HepG2 (cell line): Measurements from ENCODE around the gene ANKRD49. TPM values are rescaled to one million over a fixed set of nuclear protein-coding genes. Genes with fewer than 3 reads are reported as not detected.

Experiments
- ATAC-seq: fragments of 200-7000 bp; cut with Tn5 transposase; 3 replicates; pipeline ENCODE4 v1.9.1; 2020; ENCODE audit warnings: mild to moderate bottlenecking, moderate library complexity
- BruUV-seq: library from RNA; stranded (reverse); fragments of 400-500 nt; replicated peaks from 2 replicates; lab custom pipeline; 2021; lab: Mats Ljungman, UMichigan
- CTCF ChIA-PET: fragments of 300-600 bp; formaldehyde crosslinking; extraction: SDS; loops from one replicate; lab custom pipeline; 2021; ENCODE audit warnings: low total read pairs, inconsistent platforms, low intra/inter-chr PET ratio; lab: Yijun Ruan, JAX
- POLR2A ChIA-PET: fragments of 350-600 bp; sonication (Branson Sonifier 250); formaldehyde crosslinking; loops from one replicate; lab custom pipeline; 2020; ENCODE audit warnings: antibody characterized with exemption, inconsistent platforms; lab: Yijun Ruan, JAX
- DNase-seq: peaks from one replicate; pipeline ENCODE4 v3.0.0-alpha.2; 2015; ENCODE audit warnings: low spot score
- FAIRE-seq: peaks from 3 replicates; lab custom pipeline; 2011; peaks lifted over from hg19 to GRCh38; lab: Jason Lieb, UNC
- H2AFZ ChIP-seq: one replicate; pipeline ENCODE4 v1.6.1; 2011; ENCODE audit warnings: low read length, inconsistent platforms
- H3K27ac ChIP-seq: fragments of 300-600 bp; 3 replicates; pipeline ENCODE4 v1.8.0; 2011; ENCODE audit warnings: mixed run types, mild to moderate bottlenecking, mixed read lengths, low read length, inconsistent platforms; ENCODE audit not compliant: insufficient read depth; ENCODE audit errors: extremely low read length
- H3K27me3 ChIP-seq, 2 experiments: fragments of 200-600 bp in 1 of 2; 2 replicates in 1 of 2; 3 replicates in 1 of 2; pipeline versions ENCODE4 v1.6.0 to v1.8.0; 2011; ENCODE audit warnings: low read length in 2 of 2, mild to moderate bottlenecking in 2 of 2, moderate library complexity in 2 of 2, inconsistent platforms in 1 of 2; ENCODE audit not compliant: insufficient read depth in 2 of 2, control insufficient read depth in 1 of 2
- H3K36me3 ChIP-seq, 2 experiments: fragments of 200-600 bp in 1 of 2; replicated peaks in 1 of 2; 2 replicates in 1 of 2; 3 replicates in 1 of 2; pipeline versions ENCODE4 v1.5.1 to v1.8.0; 2011; ENCODE audit warnings: low read length in 2 of 2, inconsistent platforms in 1 of 2; ENCODE audit not compliant: insufficient read depth in 2 of 2, control insufficient read depth in 1 of 2
- H3K4me1 ChIP-seq: 2 replicates; pipeline ENCODE4 v1.5.1; 2012; ENCODE audit warnings: low read length, inconsistent platforms; ENCODE audit not compliant: insufficient read depth
- H3K4me2 ChIP-seq: 2 replicates; pipeline ENCODE4 v1.6.0; 2011; ENCODE audit warnings: low read depth, low read length, inconsistent platforms
- H3K4me3 ChIP-seq, 3 experiments: fragments of 200-600 bp in 1 of 3; sonication (generic), shearing (Covaris generic) in 1 of 3; replicated peaks in 1 of 3; 2 replicates each; pipeline ENCODE4 v1.5.1; 2011 to 2016; ENCODE audit warnings: low read length in 3 of 3, inconsistent platforms in 2 of 3, low read depth in 2 of 3, mild to moderate bottlenecking in 2 of 3, control low read depth in 1 of 3, mixed read lengths in 1 of 3; ENCODE audit not compliant: insufficient read depth in 1 of 3
- H3K79me2 ChIP-seq: one replicate; pipeline ENCODE4 v1.6.1; 2011; ENCODE audit warnings: low read length, inconsistent platforms; ENCODE audit not compliant: insufficient read depth
- H3K9ac ChIP-seq: 2 replicates; pipeline ENCODE4 v1.6.0; 2011; ENCODE audit warnings: mild to moderate bottlenecking, low read depth, low read length, inconsistent platforms; ENCODE audit not compliant: insufficient read depth
- H3K9me3 ChIP-seq: 2 replicates; pipeline ENCODE4 v1.5.1; 2012; ENCODE audit warnings: mild to moderate bottlenecking, low read length
- H4K20me1 ChIP-seq: 2 replicates; pipeline ENCODE4 v1.6.0; 2011; ENCODE audit warnings: inconsistent platforms, mild to moderate bottlenecking, low read length, moderate library complexity; ENCODE audit not compliant: insufficient read depth
- JUN ChIP-seq: sonication (generic); formaldehyde crosslinking; IDR thresholded peaks from 2 replicates; pipeline ENCODE4 v1.4.0; 2020; ENCODE audit warnings: mild to moderate bottlenecking, missing genetic modification reagents
- KDM5B ChIP-seq: sonication (generic); formaldehyde crosslinking; IDR thresholded peaks from 2 replicates; pipeline ENCODE4 v1.4.0; 2020; ENCODE audit warnings: missing genetic modification reagents, mild to moderate bottlenecking, borderline replicate concordance
- NR0B2 ChIP-seq: sonication (generic); formaldehyde crosslinking; IDR thresholded peaks from 2 replicates; pipeline ENCODE4 v1.4.0; 2020; ENCODE audit warnings: mild to moderate bottlenecking, missing genetic modification reagents
- PPARG ChIP-seq: conservative IDR thresholded peaks from 2 replicates; pipeline ENCODE4 v1.6.1; 2016; ENCODE audit warnings: missing biosample characterization, missing genetic modification reagents
- U2AF1 ChIP-seq: fragments of 200-400 bp; formaldehyde crosslinking; optimal IDR thresholded peaks from 2 replicates; pipeline ENCODE3; 2017; ENCODE audit warnings: mild to moderate bottlenecking, low read depth, low read length
- ZFX ChIP-seq: sonication (generic); formaldehyde crosslinking; IDR thresholded peaks from 2 replicates; pipeline ENCODE4 v1.4.0; 2020; ENCODE audit warnings: mild to moderate bottlenecking, low read depth, missing genetic modification reagents, moderate library complexity
- ZNF143 ChIP-seq: sonication (generic); formaldehyde crosslinking; IDR thresholded peaks from 2 replicates; pipeline ENCODE4 v1.4.0; 2020; ENCODE audit warnings: missing genetic modification reagents
- ZNF329 ChIP-seq: sonication (generic); formaldehyde crosslinking; IDR thresholded peaks from 2 replicates; pipeline ENCODE4 v1.9.0; 2021; ENCODE audit warnings: low read depth, mild to moderate bottlenecking, missing genetic modification reagents
- WGBS: methylation state at CpG from one replicate; pipeline ENCODE4 v1.1.6; 2017; ENCODE audit warnings: low lambda C conversion rate; 5-methylcytosine and 5-hydroxymethylcytosine counted together
- in situ Hi-C: cut with HindIII; loops from 2 replicates; pipeline ENCODE4 v1.10.0; 2017; ENCODE audit warnings: low pct_unique_long_range_greater_than_20kb; ENCODE audit not compliant: extremely low pct_ligation_motif_present
- intact Hi-C: fragments of 100-400 bp; cut with micrococcal nuclease; formaldehyde crosslinking; loops from one replicate; pipeline ENCODE4 v1.10.0; 2022; ENCODE audit not compliant: unreplicated experiment
- polyA plus RNA-seq, 8 experiments: library from polyadenylated mRNA; depleted of rRNA in 3 of 8; stranded (reverse) in 7 of 8; unstranded in 1 of 8; fragments of >200 nt; fragmentation: Illumina TruSeq in 4 of 8; extraction: Trizol in 4 of 8; gene quantifications; 2 replicates each; pipeline versions ENCODE4 v1.2.1 to v1.2.3, GENCODE V29; 2011 to 2016; ENCODE audit warnings: low read depth in 4 of 8, missing spikeins in 1 of 8, mixed read lengths in 1 of 8; ENCODE audit not compliant: insufficient read depth in 1 of 8
- total RNA-seq, 5 experiments: library from RNA; depleted of rRNA; stranded (reverse); fragments of >200 nt; fragmentation: Illumina TruSeq; extraction: Trizol; gene quantifications; 2 replicates each; pipeline ENCODE4 v1.2.3, GENCODE V29; 2016; ENCODE audit warnings: low read depth in 1 of 5

The ANKRD49 gene
- total and polyA plus RNA-seq, 2 of the 13 experiments (the other 11 are each of a cell fraction or from before 2014, with no cell fraction given): 14.2 to 14.3 TPM

GRCh38 chr11:94454301-94454700, 39.5 kb upstream of the ANKRD49 start:
- DNase-seq (no peak), FAIRE-seq (no peak), ATAC-seq (no peak)
- Histone ChIP-seq H3K4me2 (no peak overlapping the region), H3K4me1 (no peaks in the 10 kb centered on the region), H3K27ac (no peak overlapping the region), H3K9me3 (no peaks in the 10 kb centered on the region), H3K4me3 (no peak overlapping the region), H3K27me3 (no peaks in the 10 kb centered on the region), H3K9ac (no peak overlapping the region), H4K20me1 (no peaks in the 10 kb centered on the region), H3K36me3 (peaks cover 1 to 19% of the 10 kb centered on the region in 2 experiments; a peak in 3 of 5 replicates), H3K79me2 (no peaks in the 10 kb centered on the region), H2AFZ (no peak overlapping the region)
- POLR2A ChIA-PET: no interaction called here
- intact Hi-C loops (no loop called here), in situ Hi-C loops (no loop called here)
- CTCF ChIA-PET: no interaction called here
- no TSS peak for BruUV-seq
- TF ChIP-seq U2AF1: no peak
- 95% methylated on average over 2 of the region's 2 CpGs for WGBS

- H3K9me3 ChIP-seq: no peaks in the 10 kb centered on the region
- WGBS: 100% methylated on average over 1 of the region's 1 CpG
- H3K79me2 ChIP-seq: no peaks in the 10 kb centered on the region
- no peaks in the 10 kb centered on the region for H3K27me3 ChIP-seq
- POLR2A ChIA-PET: no interaction called here
- DNase-seq (no peak), FAIRE-seq (no peak), ATAC-seq (no peak)
- TF ChIP-seq ZFX (CRISPR knock-in tag): no peak
- no peak for TF ChIP-seq ZNF143
- TF ChIP-seq ZNF329 (CRISPR knock-in tag): no peak
- TF ChIP-seq JUN (CRISPR knock-in tag): no peak
- TF ChIP-seq NR0B2 (CRISPR knock-in tag): no peak
- TF ChIP-seq KDM5B (CRISPR knock-in tag): no peak
- TF ChIP-seq PPARG (CRISPR knock-in tag): no peak
- H3K4me3 ChIP-seq: no peak overlapping the region
- H2AFZ ChIP-seq: no peak overlapping the region
- H3K27ac ChIP-seq: no peak overlapping the region
- no TSS peak for BruUV-seq
- CTCF ChIA-PET: no interaction called here
- no peak overlapping the region for H3K4me2 ChIP-seq
- peaks cover 2 to 28% of the 10 kb centered on the region in 2 experiments; a peak in 3 of 5 replicates for H3K36me3 ChIP-seq
- no peaks in the 10 kb centered on the region for H4K20me1 ChIP-seq
- H3K9ac ChIP-seq: no peak overlapping the region
- no peaks in the 10 kb centered on the region for H3K4me1 ChIP-seq
- in situ Hi-C loops: no loop called here
- intact Hi-C loops: no loop called here
These were observed 37.9 kb upstream of the ANKRD49 start for GRCh38 chr11:94455861-94456260.
